Measurements from ENCODE around the gene CDKN2D. TPM values are rescaled to one million over a fixed set of nuclear protein-coding genes. Genes with fewer than 3 reads are reported as not detected.

Gene CDKN2D
- total and polyA plus RNA-seq, 2 of the 13 experiments (the other 11 are each of a cell fraction or from before 2014, with no cell fraction given), result 5.4 to 8.6 TPM

- no peak for TF ChIP-seq ARID5B (CRISPR knock-in tag; IDR thresholded peaks at IDR 0.05)
- TF ChIP-seq ATF1 (CRISPR knock-in tag; IDR thresholded peaks at IDR 0.05), result no peak
- TF ChIP-seq KMT2A (CRISPR knock-in tag; IDR thresholded peaks at IDR 0.05), result no peak
- no peak for TF ChIP-seq ZBTB21 (CRISPR knock-in tag; IDR thresholded peaks at IDR 0.05)
- TF ChIP-seq BATF2 (CRISPR knock-in tag; IDR thresholded peaks at IDR 0.05), result no peak
- TF ChIP-seq HMGA1 (CRISPR knock-in tag; conservative IDR thresholded peaks at IDR 0.05), result no peak
- TF ChIP-seq HMG20B (CRISPR knock-in tag; conservative IDR thresholded peaks at IDR 0.05), result no peak
- TF ChIP-seq HMGXB3 (CRISPR knock-in tag; IDR thresholded peaks at IDR 0.05; ENCODE audit: borderline replicate concordance), result no peak
- TF ChIP-seq THAP9 (CRISPR knock-in tag; IDR thresholded peaks at IDR 0.05; ENCODE audit: borderline replicate concordance), result no peak
- TF ChIP-seq ZNF577 (CRISPR knock-in tag; IDR thresholded peaks at IDR 0.05; ENCODE audit: borderline replicate concordance, low read depth), result no peak
Measured at GRCh38 chr19:10587022-10587838, 18.5 kb upstream of the CDKN2D start, which contains the start of gene AP1M2 (continued).

Measured in HepG2 (cell line).